Measurements from ENCODE around the gene AKAP10. TPM values are rescaled to one million over a fixed set of nuclear protein-coding genes. Genes with fewer than 3 reads are reported as not detected.

The AKAP10 gene
- total and polyA plus RNA-seq, 2 of the 4 experiments (the other 2 are of a cell fraction) = 12.7 to 18.6 TPM

- in situ Hi-C loops (cut with MboI; ENCODE audit: low sequenced_read_pairs) = no loop called here
- Histone ChIP-seq H3K79me1 (ENCODE audit: low read depth in 1 of 2, low read length in 2 of 2) (peaks cover 31 to 47% of the 10 kb centered on the region in 2 experiments), H3K9me3 (ENCODE audit: control insufficient read depth, insufficient read depth, low read length) (no peaks in the 10 kb centered on the region), H2AK5ac (ENCODE audit: low read depth, low read length) (no peak overlapping the region), H3K36me3 (ENCODE audit: control insufficient read depth, insufficient read depth, low read length) (peaks cover 26% of the 10 kb centered on the region), H2AK9ac (replicated peaks; ENCODE audit: low read depth, low read length, poor library complexity) (no peak overlapping the region), H3K14ac (replicated peaks; ENCODE audit: low read depth, low read length) (no peak overlapping the region), H3K9ac (ENCODE audit: low read depth, low read length) (no peak overlapping the region), H3K4me1 (ENCODE audit: control insufficient read depth, insufficient read depth, low read length) (peaks cover 12% of the 10 kb centered on the region), H4K91ac (ENCODE audit: insufficient read depth, low read depth, low read length) (no peak overlapping the region), H3K27me3 (ENCODE audit: control insufficient read depth, insufficient read depth, low read length) (no peaks in the 10 kb centered on the region), H4K20me1 (ENCODE audit: insufficient read depth, low read length) (peaks cover 21% of the 10 kb centered on the region; the same call in 1 of the 2 replicates), H2BK20ac (ENCODE audit: low read depth, low read length) (no peak overlapping the region), H3K18ac (ENCODE audit: low read depth, low read length) (no peak overlapping the region), H4K8ac (ENCODE audit: low read depth in 2 of 2, low read length in 2 of 2) (no peak overlapping the region), H3K4me2 (ENCODE audit: low read depth, low read length) (no peak overlapping the region), H3K23ac (ENCODE audit: low read depth, low read length) (no peak overlapping the region), H2BK15ac (ENCODE audit: low read depth, low read length) (no peak overlapping the region), H4K5ac (ENCODE audit: low read depth, low read length) (no peak overlapping the region), H3K4me3 (ENCODE audit: insufficient read depth, low read depth, low read length) (no peak overlapping the region), H3K27ac (ENCODE audit: insufficient read depth, low read length) (no peak overlapping the region), H2AFZ (replicated peaks; ENCODE audit: low read length, poor library complexity) (no peak overlapping the region), H3K4ac (ENCODE audit: low read depth, low read length) (no peak overlapping the region), H2BK120ac (ENCODE audit: low read depth, low read length) (no peak overlapping the region), H3K56ac (ENCODE audit: extremely low read depth, insufficient read depth, low read length) (no peak overlapping the region), H2BK5ac (ENCODE audit: low read depth, low read length, poor library complexity, severe bottlenecking) (no peak overlapping the region), H3K9me1 (ENCODE audit: insufficient read depth, low read length) (peaks cover 10% of the 10 kb centered on the region)
- BruUV-seq (replicated peaks) = no TSS peak
- WGBS, 2 experiments (ENCODE audit: extremely low coverage in 2 of 2, insufficient read length in 1 of 2) = 95% methylated on average over 4 of the region's 10 CpGs; no CpG with 5 or more reads in 1 of the 2 experiments
- TF ChIP-seq RFX5 (IDR thresholded peaks at IDR 0.05; ENCODE audit: low read depth, low read length) (no peak), BHLHE40 (IDR thresholded peaks at IDR 0.05; ENCODE audit: low read depth, low read length) (no peak), USF2 (IDR thresholded peaks at IDR 0.05; ENCODE audit: low read depth, low read length) (no peak), MAZ (IDR thresholded peaks at IDR 0.05; ENCODE audit: borderline replicate concordance, low read depth, low read length) (no peak), NFE2L2 (IDR thresholded peaks at IDR 0.05; ENCODE audit: low read depth, low read length) (no peak), ELK1 (IDR thresholded peaks at IDR 0.05; ENCODE audit: borderline replicate concordance, low read depth, low read length) (no peak), RAD21 (IDR thresholded peaks at IDR 0.05; ENCODE audit: low read length) (no peak), RCOR1 (IDR thresholded peaks at IDR 0.05; ENCODE audit: insufficient replicate concordance, low read length) (no peak), POLR2A (IDR thresholded peaks at IDR 0.05; ENCODE audit: low read depth, low read length) (no peak), MAFK (IDR thresholded peaks at IDR 0.05; ENCODE audit: low read depth, low read length) (no peak), MXI1 (IDR thresholded peaks at IDR 0.05; ENCODE audit: borderline replicate concordance, low read depth, low read length) (no peak), CEBPB (IDR thresholded peaks at IDR 0.05; ENCODE audit: low read depth, low read length) (no peak), FOS (IDR thresholded peaks at IDR 0.05; ENCODE audit: low read depth, low read length) (no peak), CHD1 (IDR thresholded peaks at IDR 0.05; ENCODE audit: low read depth, low read length) (no peak), SMC3 (IDR thresholded peaks at IDR 0.05; ENCODE audit: low read depth, low read length) (no peak)
- TF ChIP-seq, protein P1, sequence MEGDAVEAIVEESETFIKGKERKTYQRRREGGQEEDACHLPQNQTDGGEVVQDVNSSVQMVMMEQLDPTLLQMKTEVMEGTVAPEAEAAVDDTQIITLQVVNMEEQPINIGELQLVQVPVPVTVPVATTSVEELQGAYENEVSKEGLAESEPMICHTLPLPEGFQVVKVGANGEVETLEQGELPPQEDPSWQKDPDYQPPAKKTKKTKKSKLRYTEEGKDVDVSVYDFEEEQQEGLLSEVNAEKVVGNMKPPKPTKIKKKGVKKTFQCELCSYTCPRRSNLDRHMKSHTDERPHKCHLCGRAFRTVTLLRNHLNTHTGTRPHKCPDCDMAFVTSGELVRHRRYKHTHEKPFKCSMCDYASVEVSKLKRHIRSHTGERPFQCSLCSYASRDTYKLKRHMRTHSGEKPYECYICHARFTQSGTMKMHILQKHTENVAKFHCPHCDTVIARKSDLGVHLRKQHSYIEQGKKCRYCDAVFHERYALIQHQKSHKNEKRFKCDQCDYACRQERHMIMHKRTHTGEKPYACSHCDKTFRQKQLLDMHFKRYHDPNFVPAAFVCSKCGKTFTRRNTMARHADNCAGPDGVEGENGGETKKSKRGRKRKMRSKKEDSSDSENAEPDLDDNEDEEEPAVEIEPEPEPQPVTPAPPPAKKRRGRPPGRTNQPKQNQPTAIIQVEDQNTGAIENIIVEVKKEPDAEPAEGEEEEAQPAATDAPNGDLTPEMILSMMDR (conservative IDR thresholded peaks at IDR 0.05; ENCODE audit: low read depth, low read length) = no peak
- no peak for ATAC-seq (ENCODE audit: low read depth)
- ChIA-PET POLR2A (ENCODE audit: unreplicated experiment) (no interaction called here), CTCF (no interaction called here)
- DNase-seq = no peak
- dilution Hi-C loops (cut with HindIII; ENCODE audit: low sequenced_read_pairs, unreplicated experiment) = no loop called here
- intact Hi-C loops (cut with micrococcal nuclease) = no loop called here
Observed at GRCh38 chr17:19938736-19939135, 38.9 kb downstream of the AKAP10 start.
